Medulla oblongata (tissue), 1 donor: Measurements from ENCODE around the gene CMPK1.
"Not testable (repeated sequence)": the region's sequence is repeated elsewhere in the genome, so short reads cannot be mapped to it uniquely, and the experiment has no call there.

Experiments used
- DNase-seq: peaks from one replicate; pipeline ENCODE4 v3.0.0-alpha.2; 2015; ENCODE audit errors: extremely low spot score

CMPK1 gene

GRCh38 chr1:47333578-47333921, at the start of gene CMPK1:
Gene CMPK1, plus strand, starts transcription at chr1:47333790. Its CDS starts 156 bp downstream, at chr1:47333946.
- DNase-seq, result peak; percentile 70

DNA sequence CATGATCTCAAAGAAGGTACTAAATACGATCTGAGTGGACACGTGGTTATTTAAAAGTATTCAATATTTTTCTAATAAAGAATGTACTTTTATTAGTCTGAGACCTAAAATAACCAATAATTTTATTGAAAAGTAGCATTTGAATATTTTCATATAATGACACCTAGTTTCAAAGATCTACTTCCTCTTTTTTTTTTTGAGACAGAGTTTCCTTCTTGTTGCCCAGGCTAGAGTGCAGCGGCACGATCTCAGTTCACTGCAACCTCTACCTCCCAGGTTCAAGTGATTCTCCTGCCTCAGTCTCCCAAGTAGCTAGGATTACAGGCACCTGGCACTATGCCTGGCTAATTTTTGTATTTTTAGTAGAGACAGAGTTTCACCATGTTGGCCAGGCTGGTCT, 45.5 kb upstream of the CMPK1 start:
- not testable (repeated sequence) for DNase-seq

DNA sequence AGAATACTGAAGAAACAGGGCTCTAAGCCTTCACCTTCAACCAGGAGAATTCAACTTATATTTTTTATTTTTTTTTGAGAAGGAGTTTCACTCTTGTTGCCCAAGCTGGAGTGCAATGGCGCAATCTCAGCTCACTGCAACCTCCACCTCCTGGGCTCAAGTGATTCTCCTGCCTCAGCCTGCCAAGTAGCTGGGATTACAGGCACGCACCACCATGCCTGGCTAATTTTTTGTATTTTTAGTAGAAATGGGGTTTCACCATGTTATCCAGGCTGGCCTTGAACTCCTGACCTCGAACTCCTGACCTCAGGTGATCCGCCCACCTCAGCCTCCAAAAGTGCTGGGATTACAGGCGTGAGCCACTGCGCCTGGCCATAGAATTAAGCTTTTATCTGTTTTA, 38.7 kb upstream of the CMPK1 start:
- DNase-seq, result not testable (repeated sequence)

DNA sequence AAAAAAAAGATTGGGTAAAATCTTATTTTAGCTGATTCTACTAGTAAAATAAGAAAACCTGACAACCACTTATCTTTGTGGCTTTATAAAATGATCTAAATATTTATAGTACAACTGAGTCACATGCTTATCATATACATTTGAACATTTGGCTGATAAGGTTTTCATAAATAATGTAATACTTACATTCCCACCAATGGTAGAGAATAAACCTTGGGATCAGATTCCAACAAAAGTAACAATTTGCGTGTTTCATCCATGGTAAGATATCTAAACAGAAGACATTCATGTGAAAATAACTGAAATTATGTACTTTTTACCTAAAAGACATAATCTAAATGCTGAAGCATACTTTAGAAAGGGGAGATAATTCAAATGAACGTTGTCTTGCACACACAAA, 38.0 kb upstream of the CMPK1 start:
- DNase-seq, result no peak

GRCh38 chr1:47298025-47298699, 35.4 kb upstream of the CMPK1 start:
- no peak for DNase-seq

GRCh38 chr1:47302472-47302871, 31.1 kb upstream of the CMPK1 start:
- DNase-seq, result no peak

GRCh38 chr1:47309427-47309826, 24.2 kb upstream of the CMPK1 start:
- DNase-seq, result no peak

- DNase-seq, result peak; percentile 99
Measured at GRCh38 chr1:47313915-47314664, 19.5 kb upstream of the CMPK1 start, which contains the start of gene STIL. Gene STIL, minus strand, starts transcription at chr1:47314147. Its CDS starts 3,828 bp downstream, at chr1:47310319.

DNA sequence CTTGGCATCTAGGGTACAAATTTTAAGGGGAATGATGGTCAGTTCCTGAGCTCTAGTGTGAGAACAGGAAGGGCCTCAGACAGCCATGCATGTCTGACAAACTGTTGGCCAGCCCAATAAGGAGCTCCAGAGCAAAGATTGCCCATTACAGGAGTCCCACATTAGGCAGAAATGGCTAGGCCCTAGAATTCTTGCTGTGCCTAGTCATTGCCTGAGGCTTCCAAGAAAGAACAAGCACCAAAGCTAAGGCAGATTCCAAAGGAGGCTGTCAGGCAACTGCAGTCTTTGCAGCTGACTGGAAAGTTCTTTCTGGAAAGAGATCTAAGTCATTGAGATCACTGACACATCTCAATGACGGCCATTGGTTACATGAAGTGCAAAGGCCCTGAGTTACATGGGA, 15.7 kb upstream of the CMPK1 start:
- no peak for DNase-seq

- not testable (repeated sequence) for DNase-seq
Measured at GRCh38 chr1:47319968-47320367, 13.6 kb upstream of the CMPK1 start.

- DNase-seq, result no peak
Measured at GRCh38 chr1:47323599-47324031, 10.0 kb upstream of the CMPK1 start.

DNA sequence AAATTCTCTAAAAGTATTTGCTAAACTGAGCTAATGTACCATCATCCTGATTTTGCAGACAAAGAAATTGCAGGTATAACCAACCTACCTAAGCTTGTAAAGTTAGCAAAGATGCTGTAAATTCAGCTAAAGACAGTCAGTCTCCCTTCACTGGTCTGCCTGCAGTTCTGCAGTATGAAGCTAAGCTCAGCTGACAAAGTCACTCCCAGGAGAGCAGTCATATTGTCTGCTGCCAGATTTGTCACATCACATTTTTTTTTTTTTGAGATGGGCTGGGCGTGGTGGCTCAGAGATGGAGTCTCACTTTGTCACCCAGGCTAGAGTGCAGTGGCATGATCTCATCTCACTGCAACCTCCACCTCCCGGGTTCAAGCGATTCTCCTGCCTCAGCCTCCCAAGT, 8.9 kb upstream of the CMPK1 start:
- no peak for DNase-seq

- no peak for DNase-seq
Measured at GRCh38 chr1:47325528-47325927, 8.1 kb upstream of the CMPK1 start.

DNA sequence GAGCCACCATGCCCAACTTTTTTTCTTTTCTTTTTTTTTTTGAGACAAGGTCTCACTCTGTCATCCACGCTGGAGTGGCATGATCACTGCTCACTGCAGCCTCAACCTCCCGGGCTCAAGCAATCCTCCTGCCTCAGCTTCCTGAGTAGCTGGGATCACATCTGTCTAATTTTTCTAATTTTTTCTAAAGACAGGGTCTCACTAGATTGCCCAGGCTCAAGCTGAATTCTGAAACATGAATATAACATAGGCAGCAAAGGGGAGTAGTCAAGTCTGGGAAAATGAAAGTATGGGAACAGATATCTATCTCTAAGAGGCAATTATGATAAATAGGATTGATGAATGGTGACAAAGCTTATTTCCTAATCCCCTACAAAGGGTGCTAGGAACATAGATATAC, 7.3 kb upstream of the CMPK1 start:
- no peak for DNase-seq

- DNase-seq, result no peak
Measured at GRCh38 chr1:47328992-47329391, 4.6 kb upstream of the CMPK1 start.

DNA sequence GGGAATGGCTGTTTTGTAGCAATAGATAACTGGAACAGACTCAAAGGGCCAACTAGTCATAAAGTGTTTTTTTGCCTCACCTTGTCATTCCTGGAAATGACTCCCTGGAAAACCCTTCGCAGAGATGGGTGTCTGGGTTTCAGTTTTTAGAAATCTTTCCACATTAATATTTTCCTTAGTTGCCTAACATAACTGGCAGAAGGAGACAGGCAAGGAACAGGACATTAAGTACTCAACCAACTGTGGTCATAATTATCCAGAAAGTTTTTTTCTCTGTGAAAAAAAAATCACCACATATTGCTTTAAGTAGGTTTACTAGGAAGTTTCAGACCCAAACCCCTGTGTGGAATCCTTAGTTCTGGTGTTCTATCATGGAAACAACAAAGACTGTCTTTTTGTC, 3.4 kb upstream of the CMPK1 start:
- DNase-seq, result no peak

- no peak for DNase-seq
Measured at GRCh38 chr1:47331875-47332274, 1.7 kb upstream of the CMPK1 start.

- DNase-seq, result no peak
Measured at GRCh38 chr1:47332779-47333577, 612 bp upstream of the CMPK1 start.

GRCh38 chr1:47333922-47334764, 553 bp downstream of the CMPK1 start:
- DNase-seq, result peak; percentile 90

DNA sequence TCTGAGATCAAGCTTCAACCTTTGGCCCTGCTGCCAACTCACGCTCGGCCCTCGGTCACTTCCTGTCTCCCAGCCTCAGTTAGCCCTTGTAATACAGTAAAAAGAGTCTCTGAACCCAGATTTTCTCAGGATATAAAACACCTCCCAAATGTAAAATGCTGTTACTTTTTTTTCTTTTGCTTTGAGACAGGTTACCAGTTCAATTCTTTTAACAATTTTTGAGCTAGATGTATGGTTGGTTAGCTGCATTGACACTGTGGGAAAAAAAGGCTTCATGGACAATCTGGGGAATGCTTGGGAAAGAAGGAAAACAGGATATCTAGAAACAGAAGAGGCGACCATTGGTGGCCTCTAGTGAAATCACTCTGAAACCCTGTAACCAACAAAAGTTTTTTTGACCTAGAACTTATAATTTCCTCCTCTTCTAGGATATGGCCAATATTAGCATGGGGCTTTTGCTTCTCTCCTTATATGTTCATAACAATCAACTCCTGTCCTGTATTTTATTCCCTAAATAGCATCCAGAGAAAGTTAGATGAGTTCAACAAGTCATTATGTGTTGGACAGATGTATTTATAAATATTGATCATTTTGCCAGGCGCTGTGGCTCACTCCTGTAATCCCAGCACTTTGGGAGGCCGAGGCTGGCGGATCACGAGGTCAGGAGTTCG, 1.3 kb downstream of the CMPK1 start:
- DNase-seq, result no peak

DNA sequence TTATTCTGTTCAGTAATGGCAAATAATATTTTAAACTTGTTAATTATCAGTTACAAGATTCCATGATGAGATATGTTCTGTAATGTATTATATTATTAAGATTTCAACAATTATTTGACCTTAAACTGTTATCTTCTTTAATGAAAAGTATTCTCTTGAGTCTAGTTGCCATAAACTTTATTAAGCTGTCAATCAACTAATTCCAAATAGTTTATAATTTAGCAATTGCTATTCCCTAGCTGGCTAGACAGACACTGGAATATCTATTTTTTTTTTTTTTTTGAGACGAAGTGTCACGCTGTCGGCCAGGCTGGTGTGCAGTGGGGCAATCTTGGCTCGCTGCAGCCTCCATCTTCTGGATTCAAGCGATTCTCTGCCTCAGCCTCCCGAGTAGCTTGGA, 3.8 kb downstream of the CMPK1 start:
- no peak for DNase-seq
